Measurements from ENCODE around the gene LRIG2. TPM values are rescaled to one million over a fixed set of nuclear protein-coding genes. Genes with fewer than 3 reads are reported as not detected.
A peak's percentile ranks its signal among the peaks of the same experiment; 100 is the strongest.

Gene LRIG2
- total and polyA plus RNA-seq, 2 of the 4 experiments (the other 2 are of a cell fraction) = 4.3 to 9.0 TPM

DNA sequence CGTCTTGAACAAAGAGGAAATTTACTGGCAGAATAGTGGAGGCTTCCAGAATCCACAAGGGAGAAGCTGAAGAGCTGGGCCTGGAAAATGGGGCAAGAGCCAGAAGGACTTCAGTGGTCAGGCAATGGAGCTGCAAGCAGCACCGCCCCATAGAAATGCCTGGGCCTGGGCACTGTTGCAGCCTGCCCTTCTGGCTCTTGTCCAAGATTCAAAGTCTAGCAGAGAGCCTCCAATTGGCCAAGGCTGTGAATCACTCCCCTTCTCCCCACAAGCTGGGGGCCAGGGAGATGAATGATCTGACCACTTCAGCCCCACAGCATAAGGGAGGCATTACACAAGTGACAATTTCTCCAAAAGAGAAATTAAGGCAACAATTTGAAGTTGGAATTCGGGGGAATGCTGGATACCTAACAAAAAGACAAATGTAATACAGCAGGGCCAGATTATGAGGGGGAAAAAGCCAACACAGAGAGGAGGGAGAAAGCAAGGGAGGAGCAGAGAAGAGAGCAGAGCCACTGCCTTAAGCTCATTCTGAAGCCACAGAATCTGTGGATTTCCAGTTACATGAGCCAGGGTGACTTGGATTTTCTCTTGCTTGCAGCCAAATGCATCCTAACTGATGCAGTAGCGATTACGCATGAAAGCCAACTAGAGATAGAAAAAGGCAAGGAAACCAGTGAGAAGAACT, 80.3 kb downstream of the LRIG2 start:
- dilution Hi-C loops (cut with HindIII; ENCODE audit: low sequenced_read_pairs, unreplicated experiment) = no loop called here
- Histone ChIP-seq H3K79me1 (ENCODE audit: low read depth in 1 of 2, low read length in 2 of 2) (no peaks in the 10 kb centered on the region), H3K4me2 (ENCODE audit: low read depth, low read length) (no peak overlapping the region), H2BK15ac (ENCODE audit: low read depth, low read length) (no peak overlapping the region), H3K27ac (ENCODE audit: insufficient read depth, low read length) (no peak overlapping the region), H2BK5ac (ENCODE audit: low read depth, low read length, poor library complexity, severe bottlenecking) (no peak overlapping the region), H3K4me3 (ENCODE audit: insufficient read depth, low read depth, low read length) (no peak overlapping the region), H2AFZ (replicated peaks; ENCODE audit: low read length, poor library complexity) (no peak overlapping the region), H4K20me1 (ENCODE audit: insufficient read depth, low read length) (no peaks in the 10 kb centered on the region), H3K4ac (ENCODE audit: low read depth, low read length) (no peak overlapping the region), H4K8ac (ENCODE audit: low read depth in 2 of 2, low read length in 2 of 2) (no peak overlapping the region), H2AK5ac (ENCODE audit: low read depth, low read length) (no peak overlapping the region), H3K23ac (ENCODE audit: low read depth, low read length) (no peak overlapping the region), H4K91ac (ENCODE audit: insufficient read depth, low read depth, low read length) (no peak overlapping the region), H3K56ac (ENCODE audit: extremely low read depth, insufficient read depth, low read length) (no peak overlapping the region), H3K18ac (ENCODE audit: low read depth, low read length) (no peak overlapping the region), H3K27me3 (ENCODE audit: control insufficient read depth, insufficient read depth, low read length) (no peaks in the 10 kb centered on the region), H3K36me3 (ENCODE audit: control insufficient read depth, insufficient read depth, low read length) (no peaks in the 10 kb centered on the region), H3K9me1 (ENCODE audit: insufficient read depth, low read length) (no peaks in the 10 kb centered on the region), H3K4me1 (ENCODE audit: control insufficient read depth, insufficient read depth, low read length) (no peaks in the 10 kb centered on the region), H3K9ac (ENCODE audit: low read depth, low read length) (no peak overlapping the region), H4K5ac (ENCODE audit: low read depth, low read length) (no peak overlapping the region), H3K9me3 (ENCODE audit: control insufficient read depth, insufficient read depth, low read length) (peaks cover 5% of the 10 kb centered on the region; the same call in 1 of the 2 replicates), H2BK20ac (ENCODE audit: low read depth, low read length) (no peak overlapping the region), H3K14ac (replicated peaks; ENCODE audit: low read depth, low read length) (no peak overlapping the region), H2AK9ac (replicated peaks; ENCODE audit: low read depth, low read length, poor library complexity) (no peak overlapping the region), H2BK120ac (ENCODE audit: low read depth, low read length) (no peak overlapping the region)
- peak; percentile 35; the same call in 1 of the 2 replicates for ATAC-seq (ENCODE audit: low read depth)
- POLR2A ChIA-PET (ENCODE audit: unreplicated experiment) = no interaction called here
- CTCF ChIA-PET = interaction anchor here (0.6 kb wide), 1 partner anchor 219 kb away, joined by 3 read pairs; no protein-coding TSS in a partner anchor
- 79% methylated on average over 2 of the region's 5 CpGs; no CpG with 5 or more reads in 1 of the 2 experiments for WGBS, 2 experiments (ENCODE audit: extremely low coverage in 2 of 2, insufficient read length in 1 of 2)
- intact Hi-C loops (cut with micrococcal nuclease) = no loop called here
- TF ChIP-seq, protein P1, sequence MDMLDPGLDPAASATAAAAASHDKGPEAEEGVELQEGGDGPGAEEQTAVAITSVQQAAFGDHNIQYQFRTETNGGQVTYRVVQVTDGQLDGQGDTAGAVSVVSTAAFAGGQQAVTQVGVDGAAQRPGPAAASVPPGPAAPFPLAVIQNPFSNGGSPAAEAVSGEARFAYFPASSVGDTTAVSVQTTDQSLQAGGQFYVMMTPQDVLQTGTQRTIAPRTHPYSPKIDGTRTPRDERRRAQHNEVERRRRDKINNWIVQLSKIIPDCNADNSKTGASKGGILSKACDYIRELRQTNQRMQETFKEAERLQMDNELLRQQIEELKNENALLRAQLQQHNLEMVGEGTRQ (IDR thresholded peaks at IDR 0.05; ENCODE audit: low read depth, low read length) = no peak
- no peak for TF ChIP-seq FOS (IDR thresholded peaks at IDR 0.05; ENCODE audit: low read depth, low read length)
- TF ChIP-seq SMC3 (IDR thresholded peaks at IDR 0.05; ENCODE audit: low read depth, low read length) = no peak
- no peak for TF ChIP-seq MAZ (IDR thresholded peaks at IDR 0.05; ENCODE audit: borderline replicate concordance, low read depth, low read length)
- no peak for TF ChIP-seq RFX5 (IDR thresholded peaks at IDR 0.05; ENCODE audit: low read depth, low read length)
- no peak for TF ChIP-seq MAFK (IDR thresholded peaks at IDR 0.05; ENCODE audit: low read depth, low read length)
- TF ChIP-seq ELK1 (IDR thresholded peaks at IDR 0.05; ENCODE audit: borderline replicate concordance, low read depth, low read length) = no peak
- no peak for TF ChIP-seq RAD21 (IDR thresholded peaks at IDR 0.05; ENCODE audit: low read length)
- no peak for TF ChIP-seq BHLHE40 (IDR thresholded peaks at IDR 0.05; ENCODE audit: low read depth, low read length)
- TF ChIP-seq CEBPB (IDR thresholded peaks at IDR 0.05; ENCODE audit: low read depth, low read length) = no peak
- no peak for TF ChIP-seq MXI1 (IDR thresholded peaks at IDR 0.05; ENCODE audit: borderline replicate concordance, low read depth, low read length)
- TF ChIP-seq, protein P2, sequence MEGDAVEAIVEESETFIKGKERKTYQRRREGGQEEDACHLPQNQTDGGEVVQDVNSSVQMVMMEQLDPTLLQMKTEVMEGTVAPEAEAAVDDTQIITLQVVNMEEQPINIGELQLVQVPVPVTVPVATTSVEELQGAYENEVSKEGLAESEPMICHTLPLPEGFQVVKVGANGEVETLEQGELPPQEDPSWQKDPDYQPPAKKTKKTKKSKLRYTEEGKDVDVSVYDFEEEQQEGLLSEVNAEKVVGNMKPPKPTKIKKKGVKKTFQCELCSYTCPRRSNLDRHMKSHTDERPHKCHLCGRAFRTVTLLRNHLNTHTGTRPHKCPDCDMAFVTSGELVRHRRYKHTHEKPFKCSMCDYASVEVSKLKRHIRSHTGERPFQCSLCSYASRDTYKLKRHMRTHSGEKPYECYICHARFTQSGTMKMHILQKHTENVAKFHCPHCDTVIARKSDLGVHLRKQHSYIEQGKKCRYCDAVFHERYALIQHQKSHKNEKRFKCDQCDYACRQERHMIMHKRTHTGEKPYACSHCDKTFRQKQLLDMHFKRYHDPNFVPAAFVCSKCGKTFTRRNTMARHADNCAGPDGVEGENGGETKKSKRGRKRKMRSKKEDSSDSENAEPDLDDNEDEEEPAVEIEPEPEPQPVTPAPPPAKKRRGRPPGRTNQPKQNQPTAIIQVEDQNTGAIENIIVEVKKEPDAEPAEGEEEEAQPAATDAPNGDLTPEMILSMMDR (conservative IDR thresholded peaks at IDR 0.05; ENCODE audit: low read depth, low read length) = no peak
- no peak for TF ChIP-seq POLR2A (IDR thresholded peaks at IDR 0.05; ENCODE audit: low read depth, low read length)
- TF ChIP-seq RCOR1 (IDR thresholded peaks at IDR 0.05; ENCODE audit: insufficient replicate concordance, low read length) = no peak
- no peak for TF ChIP-seq CHD1 (IDR thresholded peaks at IDR 0.05; ENCODE audit: low read depth, low read length)
- no peak for TF ChIP-seq NFE2L2 (IDR thresholded peaks at IDR 0.05; ENCODE audit: low read depth, low read length)
- in situ Hi-C loops (cut with MboI; ENCODE audit: low sequenced_read_pairs) = no loop called here
- no peak for DNase-seq
- no TSS peak for BruUV-seq (replicated peaks)

Measured in IMR-90 (cell line).